Endodermal cell (in vitro differentiated cells): ENCODE data around the gene RASSF7. TPM values are rescaled to one million over a fixed set of nuclear protein-coding genes. Genes with fewer than 3 reads are reported as not detected.

Source experiments
- DNase-seq: peaks from one replicate; pipeline ENCODE4 v3.0.0-alpha.2; 2017
- H3K27ac ChIP-seq: 2 replicates; pipeline ENCODE4 v1.5.1; 2013; ENCODE audit warnings: mild to moderate bottlenecking, low read depth, low read length, moderate library complexity
- H3K27me3 ChIP-seq: 2 replicates; pipeline ENCODE4 v1.6.1; 2013; ENCODE audit warnings: mild to moderate bottlenecking, low read length, moderate library complexity; ENCODE audit not compliant: insufficient read depth, control insufficient read depth, poor library complexity, severe bottlenecking
- H3K36me3 ChIP-seq: 2 replicates; pipeline ENCODE4 v1.7.0; 2013; ENCODE audit warnings: mild to moderate bottlenecking, low read length, moderate library complexity; ENCODE audit not compliant: control insufficient read depth, insufficient read depth
- H3K4me1 ChIP-seq: one replicate; pipeline ENCODE4 v1.7.0; 2013; ENCODE audit warnings: low read length; ENCODE audit not compliant: control insufficient read depth, insufficient read depth
- H3K4me3 ChIP-seq: 2 replicates; pipeline ENCODE4 v1.5.1; 2013; ENCODE audit warnings: mild to moderate bottlenecking, low read length, moderate library complexity
- H3K9ac ChIP-seq: 2 replicates; pipeline ENCODE4 v1.6.1; 2013; ENCODE audit warnings: mild to moderate bottlenecking, low read length, moderate library complexity; ENCODE audit not compliant: poor library complexity, severe bottlenecking; ENCODE audit errors: extremely low read depth
- H3K9me3 ChIP-seq: 2 replicates; pipeline ENCODE4 v1.6.1; 2013; ENCODE audit warnings: mild to moderate bottlenecking, low read length, moderate library complexity; ENCODE audit not compliant: control insufficient read depth
- H3K27ac Mint-ChIP-seq: 2 replicates; pipeline ENCODE4 v1.8.0; 2020; ENCODE audit warnings: mixed read lengths
- H3K27me3 Mint-ChIP-seq: 2 replicates; pipeline ENCODE4 v1.8.0; 2021; ENCODE audit warnings: mild to moderate bottlenecking, mixed read lengths; ENCODE audit not compliant: insufficient read depth
- H3K36me3 Mint-ChIP-seq: 2 replicates; pipeline ENCODE4 v1.8.0; 2020; ENCODE audit warnings: low read depth, mixed read lengths
- H3K4me1 Mint-ChIP-seq: 2 replicates; pipeline ENCODE4 v1.8.0; 2020; ENCODE audit warnings: mixed read lengths
- H3K4me3 Mint-ChIP-seq: 2 replicates; pipeline ENCODE4 v1.8.0; 2020; ENCODE audit warnings: mild to moderate bottlenecking, moderate library complexity, mixed read lengths
- H3K9me3 Mint-ChIP-seq: 2 replicates; pipeline ENCODE4 v1.8.0; 2020; ENCODE audit warnings: mild to moderate bottlenecking, mixed read lengths
- CTCF ChIP-seq: fragments of 200-600 bp; sonication (generic); conservative IDR thresholded peaks from 2 replicates; pipeline ENCODE4 v1.5.0; 2021; ENCODE audit warnings: antibody characterized with exemption, mild to moderate bottlenecking
- WGBS, 2 experiments: methylation state at CpG; one replicate each; pipeline versions ENCODE4 v1.1.5 to v1.1.7; 2013; ENCODE audit warnings: missing lambda C conversion rate in 2 of 2, mixed read lengths in 1 of 2; ENCODE audit not compliant: insufficient coverage in 1 of 2, insufficient read length in 1 of 2; 5-methylcytosine and 5-hydroxymethylcytosine counted together
- total RNA-seq, 2 donors: library from RNA; stranded (reverse); fragmentation: NEBNext Ultra II Directional in 1 of 2; extraction: Animal tissue kit (Norgen Biotek cat#: 25700) in 1 of 2; gene quantifications; 2 replicates in 1 of 2; 3 replicates in 1 of 2; pipeline ENCODE4 v1.2.1, GENCODE V29; 2021

RASSF7 gene
- total RNA-seq, 2 donors from 2014 or later, result 34.2 to 36.3 TPM

DNA sequence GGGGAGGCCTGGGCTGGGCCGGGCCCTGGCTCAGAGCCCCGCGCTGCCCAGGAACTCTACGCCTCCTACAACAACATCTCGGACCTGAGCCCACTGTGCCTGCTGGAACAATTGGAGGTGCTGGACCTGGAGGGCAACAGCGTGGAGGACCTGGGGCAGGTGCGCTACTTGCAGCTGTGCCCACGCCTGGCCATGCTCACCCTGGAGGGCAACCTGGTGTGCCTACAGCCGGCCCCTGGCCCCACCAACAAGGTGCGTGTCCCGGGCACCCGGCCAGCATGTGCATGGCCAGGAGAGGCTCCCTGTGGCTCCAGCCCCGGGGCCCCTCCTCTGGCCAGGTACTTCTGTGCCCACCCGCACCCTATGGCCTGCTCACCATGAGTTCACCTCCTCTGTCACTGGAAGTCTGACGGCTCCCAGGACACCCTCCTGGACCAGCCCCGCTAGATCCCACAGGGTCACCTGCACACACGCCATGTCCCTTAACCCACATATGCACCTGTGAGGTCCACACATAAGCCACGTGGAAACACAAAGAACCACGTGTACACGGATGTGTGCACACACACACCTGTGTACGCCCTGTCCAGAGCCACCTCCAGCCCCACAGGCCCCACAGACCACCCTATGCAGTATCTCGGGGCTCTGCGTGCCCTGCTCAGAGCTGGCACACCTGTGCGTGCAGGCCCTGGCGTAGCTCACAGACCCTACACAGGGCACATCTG lies 10.6 kb upstream of the RASSF7 start:
- Mint-ChIP-seq H3K27ac (no peak overlapping the region), H3K4me3 (no peak overlapping the region), H3K27me3 (peaks cover 1% of the 10 kb centered on the region), H3K4me1 (peaks cover 6% of the 10 kb centered on the region), H3K9me3 (peaks cover 4% of the 10 kb centered on the region), H3K36me3 (peaks cover 6% of the 10 kb centered on the region)
- 92 to 95% methylated on average over 20 to 25 of the region's 25 CpGs for WGBS, 2 experiments
- Histone ChIP-seq H3K4me3 (no peak overlapping the region), H3K36me3 (no peaks in the 10 kb centered on the region), H3K9ac (no peak overlapping the region), H3K27ac (no peak overlapping the region), H3K9me3 (no peaks in the 10 kb centered on the region), H3K4me1 (peaks cover 5% of the 10 kb centered on the region), H3K27me3 (peaks cover under 1% of the 10 kb centered on the region)
- no peak for TF ChIP-seq CTCF
- no peak for DNase-seq

- Histone ChIP-seq H3K36me3 (no peaks in the 10 kb centered on the region), H3K4me3 (no peak overlapping the region), H3K9ac (no peak overlapping the region), H3K9me3 (no peaks in the 10 kb centered on the region), H3K27ac (no peak overlapping the region), H3K27me3 (peaks cover 6% of the 10 kb centered on the region), H3K4me1 (peaks cover 5% of the 10 kb centered on the region)
- Mint-ChIP-seq H3K36me3 (peaks cover 4% of the 10 kb centered on the region), H3K27ac (no peak overlapping the region), H3K27me3 (peaks cover 1% of the 10 kb centered on the region), H3K9me3 (peaks cover 4% of the 10 kb centered on the region), H3K4me1 (peaks cover 6% of the 10 kb centered on the region), H3K4me3 (no peak overlapping the region)
- DNase-seq, result no peak
- no peak for TF ChIP-seq CTCF
- 92 to 100% methylated on average over 3 to 4 of the region's 5 CpGs for WGBS, 2 experiments
Measured at GRCh38 chr11:550746-551085, 10.1 kb upstream of the RASSF7 start.

GRCh38 chr11:551131-551530 lies 9.6 kb upstream of the RASSF7 start:
- 94 to 100% methylated on average over 1 to 16 of the region's 16 CpGs for WGBS, 2 experiments
- TF ChIP-seq CTCF, result no peak
- Histone ChIP-seq H3K27me3 (peaks cover 10% of the 10 kb centered on the region), H3K9me3 (no peaks in the 10 kb centered on the region), H3K4me3 (no peak overlapping the region), H3K9ac (no peak overlapping the region), H3K27ac (no peak overlapping the region), H3K4me1 (peaks cover 5% of the 10 kb centered on the region), H3K36me3 (no peaks in the 10 kb centered on the region)
- no peak for DNase-seq
- H3K27me3 Mint-ChIP-seq, result peaks cover 4% of the 10 kb centered on the region
- peaks cover 6% of the 10 kb centered on the region for H3K4me1 Mint-ChIP-seq
- H3K36me3 Mint-ChIP-seq, result peaks cover 4% of the 10 kb centered on the region
- H3K4me3 Mint-ChIP-seq, result no peak overlapping the region
- no peak overlapping the region for H3K27ac Mint-ChIP-seq
- H3K9me3 Mint-ChIP-seq, result peaks cover 4% of the 10 kb centered on the region
